A673 (cell line): Measurements from ENCODE around the gene SPTA1.

Experiments
- EZH2 ChIP-seq: fragments of 200-600 bp; sonication (generic); IDR thresholded peaks from 2 replicates; pipeline ENCODE4 v1.6.1; 2017; ENCODE audit warnings: borderline replicate concordance, low read depth, mild to moderate bottlenecking, mixed read lengths, antibody characterized with exemption, low read length; ENCODE audit not compliant: poor library complexity, severe bottlenecking
- TF ChIP-seq, protein P1 (sequence below): fragments of 300-800, 200-600 bp; sonication (generic); conservative IDR thresholded peaks from 2 replicates; pipeline ENCODE4 v1.5.1; 2017; ENCODE audit warnings: low read depth, mild to moderate bottlenecking, antibody characterized with exemption, low read length, moderate library complexity, mixed read lengths

DNA sequence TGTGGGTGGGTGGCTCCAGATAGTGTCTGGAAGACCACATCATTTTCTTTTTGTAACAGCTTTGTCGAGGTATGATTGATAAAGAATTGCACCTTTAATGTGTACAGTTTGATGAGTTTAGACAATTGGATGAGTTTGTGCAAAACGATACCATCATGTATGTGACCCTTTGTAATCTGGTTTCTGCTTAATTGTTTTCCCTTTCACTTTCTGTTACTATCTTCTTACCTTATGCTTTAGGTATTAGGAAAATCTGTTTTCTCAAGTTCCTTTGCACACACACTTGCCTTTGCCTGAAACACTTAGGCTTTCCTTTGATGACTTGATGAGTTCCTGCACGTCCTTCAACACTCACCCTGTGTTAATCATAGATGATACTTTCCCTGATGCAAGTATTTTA is 74.6 kb downstream of the SPTA1 start:
- TF ChIP-seq, protein P1, sequence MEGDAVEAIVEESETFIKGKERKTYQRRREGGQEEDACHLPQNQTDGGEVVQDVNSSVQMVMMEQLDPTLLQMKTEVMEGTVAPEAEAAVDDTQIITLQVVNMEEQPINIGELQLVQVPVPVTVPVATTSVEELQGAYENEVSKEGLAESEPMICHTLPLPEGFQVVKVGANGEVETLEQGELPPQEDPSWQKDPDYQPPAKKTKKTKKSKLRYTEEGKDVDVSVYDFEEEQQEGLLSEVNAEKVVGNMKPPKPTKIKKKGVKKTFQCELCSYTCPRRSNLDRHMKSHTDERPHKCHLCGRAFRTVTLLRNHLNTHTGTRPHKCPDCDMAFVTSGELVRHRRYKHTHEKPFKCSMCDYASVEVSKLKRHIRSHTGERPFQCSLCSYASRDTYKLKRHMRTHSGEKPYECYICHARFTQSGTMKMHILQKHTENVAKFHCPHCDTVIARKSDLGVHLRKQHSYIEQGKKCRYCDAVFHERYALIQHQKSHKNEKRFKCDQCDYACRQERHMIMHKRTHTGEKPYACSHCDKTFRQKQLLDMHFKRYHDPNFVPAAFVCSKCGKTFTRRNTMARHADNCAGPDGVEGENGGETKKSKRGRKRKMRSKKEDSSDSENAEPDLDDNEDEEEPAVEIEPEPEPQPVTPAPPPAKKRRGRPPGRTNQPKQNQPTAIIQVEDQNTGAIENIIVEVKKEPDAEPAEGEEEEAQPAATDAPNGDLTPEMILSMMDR = no peak
- TF ChIP-seq EZH2 = no peak
